Naive thymus-derived CD4-positive, alpha-beta T cell (primary cell): ENCODE results near the gene RSRC1. TPM values are rescaled to one million over a fixed set of nuclear protein-coding genes. Genes with fewer than 3 reads are reported as not detected.
A peak's percentile ranks its signal among the peaks of the same experiment; 100 is the strongest.
"Not testable (repeated sequence)": the region's sequence is repeated elsewhere in the genome, so short reads cannot be mapped to it uniquely, and the experiment has no call there.

ENCODE experiments used
- ATAC-seq: fragments of 150-1000 bp; cut with Tn5 transposase; 2 replicates; pipeline ENCODE4 v1.10.0; 2021; ENCODE audit warnings: mild to moderate bottlenecking, moderate library complexity
- CTCF ChIA-PET: fragments of 350-600 bp; sonication (Branson Sonifier 250); formaldehyde crosslinking; loops from one replicate; lab custom pipeline; 2021; ENCODE audit warnings: antibody characterized with exemption; lab: Charles Lee
- POLR2A ChIA-PET: fragments of 350-600 bp; sonication (Branson Sonifier 250); formaldehyde crosslinking; loops from one replicate; lab custom pipeline; 2021; ENCODE audit warnings: antibody characterized with exemption, inconsistent platforms; lab: Charles Lee
- DNase-seq, 9 donors: peaks; one replicate each; pipeline versions ENCODE4 v3.0.0 to v3.0.0-alpha.2; 2020 to 2022; ENCODE audit warnings: mixed read lengths in 1 of 9
- H3K27ac ChIP-seq: one replicate; pipeline ENCODE4 v1.7.0; 2013; ENCODE audit warnings: mild to moderate bottlenecking, low read depth, low read length, moderate library complexity
- H3K27me3 ChIP-seq, 2 donors: one replicate each; pipeline ENCODE4 v1.7.0; 2013; ENCODE audit warnings: low read length in 2 of 2, mild to moderate bottlenecking in 2 of 2, moderate library complexity in 2 of 2; ENCODE audit not compliant: control insufficient read depth in 2 of 2, insufficient read depth in 2 of 2
- H3K36me3 ChIP-seq, 3 experiments: 1 replicate in 2 of 3; 2 replicates in 1 of 3; pipeline ENCODE4 v1.7.0; 2013; ENCODE audit warnings: low read length in 3 of 3, mild to moderate bottlenecking in 3 of 3, moderate library complexity in 1 of 3; ENCODE audit not compliant: insufficient read depth in 3 of 3, control insufficient read depth in 2 of 3
- H3K4me1 ChIP-seq, 2 donors: one replicate each; pipeline ENCODE4 v1.7.0; 2013; ENCODE audit warnings: low read length in 2 of 2, mild to moderate bottlenecking in 2 of 2, moderate library complexity in 1 of 2; ENCODE audit not compliant: control insufficient read depth in 2 of 2, insufficient read depth in 2 of 2
- H3K4me3 ChIP-seq: 2 replicates; pipeline ENCODE4 v1.7.0; 2013; ENCODE audit warnings: mild to moderate bottlenecking, low read length
- H3K9me3 ChIP-seq, 3 experiments: 1 replicate in 2 of 3; 2 replicates in 1 of 3; pipeline ENCODE4 v1.7.0; 2013; ENCODE audit warnings: low read length in 3 of 3; ENCODE audit not compliant: control insufficient read depth in 2 of 3
- H3K27ac Mint-ChIP-seq, 9 donors: one replicate each; pipeline ENCODE4 v1.8.0; 2020 to 2022; ENCODE audit warnings: mixed read lengths in 9 of 9, mild to moderate bottlenecking in 8 of 9, moderate library complexity in 5 of 9, inconsistent platforms in 2 of 9
- H3K27me3 Mint-ChIP-seq, 5 donors: one replicate each; pipeline ENCODE4 v1.8.0; 2021 to 2022; ENCODE audit warnings: mixed read lengths in 5 of 5, mild to moderate bottlenecking in 1 of 5
- H3K36me3 Mint-ChIP-seq, 5 donors: one replicate each; pipeline ENCODE4 v1.8.0; 2020 to 2022; ENCODE audit warnings: mixed read lengths in 5 of 5, mild to moderate bottlenecking in 3 of 5, inconsistent platforms in 1 of 5
- H3K4me1 Mint-ChIP-seq, 7 donors: one replicate each; pipeline ENCODE4 v1.8.0; 2020 to 2022; ENCODE audit warnings: mixed read lengths in 7 of 7, mild to moderate bottlenecking in 3 of 7, inconsistent platforms in 1 of 7
- H3K4me3 Mint-ChIP-seq, 10 donors: one replicate each; pipeline ENCODE4 v1.8.0; 2020 to 2022; ENCODE audit warnings: mild to moderate bottlenecking in 10 of 10, mixed read lengths in 10 of 10, moderate library complexity in 6 of 10, inconsistent platforms in 2 of 10
- H3K9me3 Mint-ChIP-seq, 11 donors: one replicate each; pipeline ENCODE4 v1.8.0; 2020 to 2022; ENCODE audit warnings: mixed read lengths in 11 of 11, mild to moderate bottlenecking in 4 of 11, inconsistent platforms in 1 of 11, moderate library complexity in 1 of 11
- intact Hi-C, 2 donors: fragments of 100-400 bp; cut with micrococcal nuclease; formaldehyde crosslinking; loops; one replicate each; pipeline ENCODE4 v1.15.1; 2023
- polyA plus RNA-seq, 2 donors: library from polyadenylated mRNA; unstranded; fragments of 300-500 nt; fragmentation: Illumina TruSeq; gene quantifications; one replicate each; pipeline ENCODE4 v1.2.3, GENCODE V29; 2021
- total RNA-seq, 6 experiments: library from RNA in 5 of 6; stranded (reverse) in 5 of 6; gene quantifications; 1 replicate in 5 of 6; 2 replicates in 1 of 6; pipeline ENCODE4 v1.2.3 and lab custom pipeline; 2021 to 2026

The RSRC1 gene
- total and polyA plus RNA-seq, 7 experiments from 2014 or later: 30.0 to 45.0 (median 37.4) TPM

DNA sequence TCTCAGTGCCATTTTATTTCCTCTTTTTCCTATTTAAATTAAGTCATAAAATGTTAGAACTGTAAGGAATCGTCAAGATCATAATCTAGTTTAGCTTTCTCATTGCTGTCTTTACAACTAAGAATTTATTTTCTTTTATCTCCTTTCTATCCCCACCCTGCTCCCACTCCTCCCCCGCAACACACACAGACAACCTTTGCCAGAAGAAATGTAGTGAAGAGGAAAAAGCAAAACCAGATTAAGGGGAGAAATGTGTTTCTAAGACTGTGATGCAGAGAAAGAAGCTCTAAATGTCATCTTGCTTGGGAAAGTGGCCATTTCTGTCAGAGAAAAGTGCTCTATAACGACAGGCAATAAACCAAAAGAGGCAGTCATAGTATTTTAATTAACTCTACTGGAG is 382.8 kb downstream of the RSRC1 start:
- peaks cover 0 to 14% (median 4%) of the 10 kb centered on the region in 11 donors for H3K9me3 Mint-ChIP-seq

DNA sequence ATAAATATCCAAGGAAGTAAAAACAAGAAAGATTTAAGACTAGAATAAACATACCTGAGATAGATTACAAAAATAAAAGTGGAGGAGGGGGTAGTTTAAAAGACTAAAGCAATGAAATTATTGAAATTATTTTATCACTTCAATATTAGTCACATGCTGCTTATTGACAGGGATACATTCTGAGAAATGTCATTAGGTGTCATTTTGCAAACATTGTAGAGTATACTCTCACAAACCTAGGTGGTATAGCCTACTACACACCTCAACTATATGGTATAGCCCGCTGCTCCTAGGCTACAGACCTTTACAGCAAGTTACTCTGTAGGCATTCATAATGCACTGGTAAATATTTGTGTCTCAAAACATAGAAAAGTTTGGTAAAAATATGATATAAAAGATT is 384.0 kb downstream of the RSRC1 start:
- DNase-seq (no peak), ATAC-seq (no peak)
- no peaks in the 10 kb centered on the region for H3K4me1 ChIP-seq
- H3K4me3 Mint-ChIP-seq: no peak overlapping the region
- H3K9me3 Mint-ChIP-seq: peaks cover 2 to 26% (median 12%) of the 10 kb centered on the region in 11 donors
- POLR2A ChIA-PET: no interaction called here
- intact Hi-C loops: no loop called here
- H3K27ac Mint-ChIP-seq: no peak overlapping the region
- H3K9me3 ChIP-seq: no peaks in the 10 kb centered on the region
- peaks cover 2 to 31% (median 20%) of the 10 kb centered on the region in 5 donors for H3K36me3 Mint-ChIP-seq
- CTCF ChIA-PET: no interaction called here
- H3K4me1 Mint-ChIP-seq: no peaks in the 10 kb centered on the region
- H3K4me3 ChIP-seq: no peak overlapping the region
- H3K27ac ChIP-seq: no peak overlapping the region
- no peaks in the 10 kb centered on the region for H3K27me3 Mint-ChIP-seq
- no peaks in the 10 kb centered on the region for H3K36me3 ChIP-seq
- no peaks in the 10 kb centered on the region for H3K27me3 ChIP-seq

More for the DNA sequence above, 382.8 kb downstream of the RSRC1 start:
- CTCF ChIA-PET: no interaction called here
- no peak overlapping the region for H3K27ac Mint-ChIP-seq
- H3K4me3 ChIP-seq: no peak overlapping the region
- DNase-seq (no peak), ATAC-seq (no peak)
- H3K4me3 Mint-ChIP-seq: no peak overlapping the region
- H3K4me1 Mint-ChIP-seq: no peaks in the 10 kb centered on the region
- H3K27me3 Mint-ChIP-seq: no peaks in the 10 kb centered on the region
- intact Hi-C loops: no loop called here
- no peak overlapping the region for H3K27ac ChIP-seq
- H3K27me3 ChIP-seq: no peaks in the 10 kb centered on the region
- POLR2A ChIA-PET: no interaction called here
- no peaks in the 10 kb centered on the region for H3K36me3 ChIP-seq
- peaks cover 0 to 18% (median 10%) of the 10 kb centered on the region in 5 donors for H3K36me3 Mint-ChIP-seq
- H3K4me1 ChIP-seq: no peaks in the 10 kb centered on the region
- H3K9me3 ChIP-seq: no peaks in the 10 kb centered on the region

- Histone ChIP-seq H3K4me3 (no peak overlapping the region), H3K9me3 (no peaks in the 10 kb centered on the region), H3K36me3 (no peaks in the 10 kb centered on the region), H3K27me3 (no peaks in the 10 kb centered on the region), H3K27ac (no peak overlapping the region), H3K4me1 (no peaks in the 10 kb centered on the region)
- POLR2A ChIA-PET: no interaction called here
- Mint-ChIP-seq H3K27me3 (no peaks in the 10 kb centered on the region), H3K4me3 (no peak overlapping the region), H3K4me1 (peaks cover 0 to 2% (median 0%) of the 10 kb centered on the region in 7 donors), H3K27ac (no peak overlapping the region), H3K36me3 (peaks cover 2 to 32% (median 22%) of the 10 kb centered on the region in 5 donors), H3K9me3 (peaks cover 2 to 33% (median 14%) of the 10 kb centered on the region in 11 donors)
- CTCF ChIA-PET: no interaction called here
- no peak for ATAC-seq
- intact Hi-C loops: no loop called here
- no peak for DNase-seq
These were observed 384.8 kb downstream of the RSRC1 start for GRCh38 chr3:158494673-158495072.

- H3K27ac ChIP-seq, H3K4me1 ChIP-seq, POLR2A ChIA-PET, ATAC-seq, CTCF ChIA-PET, H3K4me1 Mint-ChIP-seq, H3K9me3 ChIP-seq, H3K27me3 ChIP-seq, H3K27me3 Mint-ChIP-seq, H3K36me3 ChIP-seq, intact Hi-C loops, H3K4me3 ChIP-seq, H3K4me3 Mint-ChIP-seq, DNase-seq, H3K27ac Mint-ChIP-seq: not testable (repeated sequence)
- peaks cover 2 to 32% (median 24%) of the 10 kb centered on the region in 5 donors for H3K36me3 Mint-ChIP-seq
- peaks cover 2 to 41% (median 20%) of the 10 kb centered on the region in 11 donors for H3K9me3 Mint-ChIP-seq
These were observed 385.6 kb downstream of the RSRC1 start for GRCh38 chr3:158495398-158495902.

GRCh38 chr3:158505117-158505516 is 395.2 kb downstream of the RSRC1 start:
- intact Hi-C loops: no loop called here
- H3K4me1 ChIP-seq: no peaks in the 10 kb centered on the region
- ATAC-seq (no peak), DNase-seq (no peak)
- ChIA-PET CTCF (no interaction called here), POLR2A (no interaction called here)
- H3K4me1 Mint-ChIP-seq: peaks cover 0 to 6% (median 2%) of the 10 kb centered on the region in 7 donors
- no peak overlapping the region for H3K4me3 Mint-ChIP-seq
- no peaks in the 10 kb centered on the region for H3K36me3 ChIP-seq
- no peaks in the 10 kb centered on the region for H3K9me3 ChIP-seq
- H3K27me3 Mint-ChIP-seq: no peaks in the 10 kb centered on the region
- no peaks in the 10 kb centered on the region for H3K27me3 ChIP-seq
- H3K27ac ChIP-seq: no peak overlapping the region
- H3K27ac Mint-ChIP-seq: no peak overlapping the region
- peaks cover 0 to 34% (median 27%) of the 10 kb centered on the region in 5 donors for H3K36me3 Mint-ChIP-seq
- H3K4me3 ChIP-seq: no peak overlapping the region
- H3K9me3 Mint-ChIP-seq: peaks cover 2 to 30% (median 11%) of the 10 kb centered on the region in 11 donors

- Histone ChIP-seq H3K9me3 (no peaks in the 10 kb centered on the region), H3K4me1 (no peaks in the 10 kb centered on the region), H3K4me3 (no peak overlapping the region), H3K27me3 (no peaks in the 10 kb centered on the region), H3K36me3 (no peaks in the 10 kb centered on the region), H3K27ac (no peak overlapping the region)
- Mint-ChIP-seq H3K27ac (no peak overlapping the region), H3K9me3 (peaks cover 1 to 24% (median 9%) of the 10 kb centered on the region in 11 donors), H3K27me3 (no peaks in the 10 kb centered on the region), H3K36me3 (peaks cover 0 to 34% (median 27%) of the 10 kb centered on the region in 5 donors), H3K4me3 (no peak overlapping the region), H3K4me1 (peaks cover 0 to 6% (median 0%) of the 10 kb centered on the region in 7 donors)
- intact Hi-C loops: no loop called here
- ATAC-seq: no peak
- POLR2A ChIA-PET: no interaction called here
- CTCF ChIA-PET: no interaction called here
- DNase-seq: no peak
These were observed 396.6 kb downstream of the RSRC1 start for GRCh38 chr3:158506456-158506855.

DNA sequence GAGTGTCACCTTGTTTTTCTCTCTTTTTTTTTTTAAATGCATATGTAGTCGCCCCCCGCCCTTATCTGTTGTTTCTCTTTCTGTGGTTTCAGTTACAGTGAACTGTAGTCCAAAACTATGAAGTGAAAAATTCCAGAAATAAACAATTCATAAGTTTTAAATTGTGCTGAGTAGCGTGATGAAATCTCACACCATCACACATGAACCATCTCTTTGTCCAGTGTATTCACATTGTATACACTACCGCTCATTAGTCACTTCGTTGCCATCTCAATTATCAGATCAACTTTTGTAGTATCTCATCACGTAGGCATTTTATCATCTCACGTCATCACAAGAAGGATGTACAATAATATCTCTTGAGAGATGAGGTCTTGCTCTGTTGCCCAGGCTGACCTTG is 398.6 kb downstream of the RSRC1 start:
- Mint-ChIP-seq H3K36me3 (peaks cover 0 to 34% (median 23%) of the 10 kb centered on the region in 5 donors), H3K9me3 (peaks cover 1 to 24% (median 10%) of the 10 kb centered on the region in 11 donors), H3K4me3 (no peak overlapping the region), H3K27me3 (no peaks in the 10 kb centered on the region), H3K27ac (no peak overlapping the region), H3K4me1 (peaks cover 0 to 1% (median 0%) of the 10 kb centered on the region in 7 donors)
- Histone ChIP-seq H3K27me3 (no peaks in the 10 kb centered on the region), H3K4me3 (no peak overlapping the region), H3K27ac (no peak overlapping the region), H3K4me1 (no peaks in the 10 kb centered on the region), H3K36me3 (no peaks in the 10 kb centered on the region), H3K9me3 (no peaks in the 10 kb centered on the region)
- peak; percentile 36 for ATAC-seq
- intact Hi-C loops: no loop called here
- ChIA-PET POLR2A (no interaction called here), CTCF (no interaction called here)
- no peak for DNase-seq
